ENCODE results near the gene TM9SF3.

Gene TM9SF3

DNA sequence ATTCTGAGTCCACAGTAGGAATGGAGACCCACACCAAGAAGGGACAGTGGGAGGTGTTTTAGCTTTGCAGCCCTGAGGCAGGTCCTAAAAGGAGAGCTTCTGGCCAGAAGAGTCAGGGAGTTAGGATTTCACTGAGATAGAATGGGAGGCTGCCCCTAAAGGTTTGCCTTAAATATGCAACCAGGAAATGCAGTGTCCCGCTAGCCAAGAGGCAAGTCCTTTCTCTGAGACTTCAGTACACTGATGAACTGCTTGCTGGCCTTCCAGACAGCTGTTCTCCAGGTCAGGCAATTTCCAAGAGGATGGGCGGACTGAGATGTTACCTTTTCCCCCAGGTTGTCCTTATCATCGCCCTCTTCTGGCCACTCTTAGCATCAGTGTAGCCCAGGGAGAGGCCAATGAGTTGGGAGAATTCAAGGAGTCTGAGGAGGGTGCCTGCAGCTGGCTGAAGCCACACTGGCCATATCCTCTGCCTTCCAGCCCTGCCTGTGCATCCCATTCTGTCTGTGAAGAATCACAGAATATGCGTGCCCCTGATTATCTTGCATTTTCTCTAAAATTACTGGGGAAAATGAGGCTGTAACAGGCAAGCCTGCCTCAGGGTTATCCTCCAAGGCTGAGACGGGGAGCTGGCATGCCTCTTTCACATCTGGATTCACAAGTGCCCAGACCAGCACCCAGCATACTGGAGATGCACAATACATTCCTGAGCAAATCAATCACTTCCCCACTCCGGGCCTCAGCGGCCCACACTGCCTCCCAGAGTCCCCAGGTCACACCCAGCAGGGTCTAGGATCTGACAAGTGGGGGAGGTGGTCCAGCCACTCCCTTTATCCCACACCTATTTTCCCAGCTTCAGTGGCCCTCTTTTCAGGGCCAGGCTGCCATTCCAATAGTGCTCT, 75.5 kb downstream of the TM9SF3 start:
- DNase-seq: peak in 10 of 51 donors; percentile 8 to 35 (median 17)

DNA sequence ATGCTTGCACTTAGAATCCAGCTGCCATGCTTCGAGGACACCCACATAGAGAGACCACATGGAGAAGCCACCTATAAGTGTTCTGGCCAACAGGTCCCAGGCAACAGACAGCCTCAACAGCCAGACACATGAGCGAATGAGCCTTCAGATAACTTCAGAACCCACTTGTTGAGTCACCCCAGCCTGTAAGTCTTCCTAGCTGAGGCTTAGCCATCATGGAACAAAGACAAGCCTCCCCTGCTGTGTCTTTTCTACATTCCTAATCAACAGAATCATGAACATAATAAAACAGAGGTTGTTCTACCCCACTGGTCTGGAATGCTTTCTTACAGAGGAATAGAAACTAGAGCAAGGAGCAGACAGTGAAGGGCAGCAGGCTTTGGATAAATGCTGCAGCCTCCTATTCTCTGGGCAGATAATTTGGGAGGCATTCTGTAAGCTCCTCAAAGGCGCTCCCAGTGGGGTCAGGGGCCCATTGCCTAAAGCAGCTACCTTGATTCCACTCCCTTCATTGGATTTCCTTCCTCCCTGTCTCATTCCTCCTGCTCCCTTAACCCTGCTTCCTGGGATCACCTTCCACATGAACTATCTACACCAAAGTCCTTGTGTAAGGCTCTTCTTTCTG, 77.7 kb downstream of the TM9SF3 start:
- no peak for DNase-seq

DNA sequence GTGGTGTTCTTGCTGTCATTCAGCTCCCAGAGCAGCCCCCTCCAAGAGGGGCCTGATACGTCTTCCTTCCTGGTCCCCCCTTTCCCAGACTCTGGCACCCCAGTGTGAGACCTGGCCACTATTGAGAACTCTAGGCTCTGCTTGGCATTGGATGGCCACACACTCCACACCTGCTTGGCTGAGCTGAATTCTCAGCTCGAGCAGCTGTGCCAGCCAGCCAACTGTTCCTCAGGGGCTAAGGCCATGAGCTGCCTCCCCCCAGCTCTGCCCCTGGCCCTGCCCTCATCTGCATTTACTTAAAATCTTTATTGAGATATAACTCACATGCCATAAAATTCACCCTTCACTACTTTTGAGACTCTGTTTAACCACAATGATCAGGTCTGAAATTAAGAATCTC, 79.8 kb downstream of the TM9SF3 start:
- no peak for DNase-seq

DNA sequence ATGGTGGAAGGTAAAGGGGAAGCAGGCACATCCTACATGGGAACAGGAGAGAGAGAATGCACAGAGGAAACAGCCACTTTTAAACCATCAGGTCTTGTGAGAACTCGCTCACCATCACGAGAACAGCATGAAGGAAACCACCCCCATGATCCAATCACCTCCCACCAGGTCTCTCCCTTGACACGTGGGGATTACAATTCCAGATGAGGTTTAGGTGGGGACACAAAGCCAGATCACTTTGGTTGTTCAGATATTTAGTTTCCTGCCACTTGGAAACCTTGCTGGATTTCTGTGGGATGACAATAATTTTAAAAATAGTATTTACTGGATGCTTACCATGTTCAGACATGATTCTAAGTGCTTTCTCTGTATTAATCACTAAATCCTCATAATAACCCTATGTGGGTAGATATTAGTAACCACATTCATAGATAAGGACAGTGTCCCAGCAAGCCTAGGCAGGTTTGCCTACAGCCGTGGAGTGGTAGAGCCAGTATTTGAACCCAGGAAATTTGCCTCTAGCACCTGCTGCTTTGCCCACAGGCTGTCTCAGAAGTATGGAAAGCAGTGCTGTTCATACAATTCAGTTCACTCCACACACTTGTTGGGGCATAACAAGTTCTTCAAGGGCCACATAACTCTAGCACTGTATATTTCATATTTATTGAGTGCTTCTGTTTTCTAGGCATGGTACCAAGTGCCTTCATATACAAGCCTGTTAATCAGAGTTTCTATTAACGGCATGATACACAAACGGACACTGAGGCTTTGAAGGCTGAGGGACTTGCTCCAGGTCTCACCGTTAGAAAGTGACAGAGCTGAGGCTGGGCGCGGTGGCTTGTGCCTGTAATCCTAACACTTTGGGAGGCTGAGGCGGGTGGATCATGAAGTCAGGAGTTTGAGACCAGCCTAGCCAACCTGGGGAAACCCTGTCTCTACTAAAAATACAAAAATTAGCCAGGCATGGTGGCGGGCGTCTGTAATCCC, 81.4 kb downstream of the TM9SF3 start:
- no peak for DNase-seq

DNA sequence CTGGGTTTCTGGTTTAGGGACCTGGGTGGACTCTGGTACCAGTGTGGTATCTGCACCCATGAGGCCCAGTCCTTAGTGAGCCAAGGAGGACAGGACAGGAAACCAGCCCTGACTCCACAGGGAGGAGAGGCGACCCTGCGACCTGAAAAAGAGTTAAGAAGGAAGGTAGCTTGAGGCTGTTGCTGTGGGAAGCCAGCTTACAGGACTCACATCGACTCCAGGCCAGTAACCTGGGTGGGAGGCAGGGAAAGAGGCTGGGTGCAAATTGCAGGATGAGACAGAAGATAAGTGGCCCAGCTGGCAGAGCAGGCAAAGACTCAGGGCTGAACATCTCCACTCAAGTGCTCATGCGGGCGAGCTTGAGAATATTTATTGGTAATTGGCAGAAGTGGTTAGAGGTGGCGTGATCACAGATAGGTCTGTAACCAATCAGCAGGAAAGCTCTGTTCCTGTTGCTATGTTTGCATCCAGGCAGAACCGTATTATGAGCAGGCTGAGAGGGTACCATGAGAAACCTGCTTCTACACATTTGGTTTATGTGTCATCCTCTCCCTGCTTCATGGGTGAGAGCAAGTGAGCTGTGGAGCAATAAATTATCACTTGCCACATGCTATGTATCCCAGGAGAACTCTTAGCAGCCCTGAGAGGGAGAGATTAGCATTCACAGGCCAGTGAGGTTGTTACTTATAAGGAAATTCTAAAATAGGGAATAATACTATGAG, 84.1 kb downstream of the TM9SF3 start:
- DNase-seq: peak in 1 of 51 donors; percentile 5

DNA sequence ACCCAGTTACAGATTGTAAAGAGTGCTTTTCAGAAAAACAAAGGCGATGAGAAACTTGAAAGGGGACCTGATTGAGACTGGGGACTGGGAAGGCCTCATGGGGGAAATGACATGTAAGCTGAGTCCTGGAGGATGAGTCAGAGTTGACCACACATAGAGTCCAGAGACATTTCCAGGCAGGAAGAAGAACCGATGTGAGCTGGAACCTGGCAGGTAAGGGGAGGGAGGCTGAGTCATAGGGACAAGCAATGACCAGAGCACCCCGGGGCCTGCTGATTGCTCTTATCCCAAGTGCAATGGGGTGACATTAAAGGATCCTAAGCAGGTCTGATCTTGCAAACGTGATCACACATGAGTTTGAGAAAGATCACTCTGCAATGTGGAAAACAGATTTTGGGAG, 84.8 kb downstream of the TM9SF3 start:
- DNase-seq: no peak

DNA sequence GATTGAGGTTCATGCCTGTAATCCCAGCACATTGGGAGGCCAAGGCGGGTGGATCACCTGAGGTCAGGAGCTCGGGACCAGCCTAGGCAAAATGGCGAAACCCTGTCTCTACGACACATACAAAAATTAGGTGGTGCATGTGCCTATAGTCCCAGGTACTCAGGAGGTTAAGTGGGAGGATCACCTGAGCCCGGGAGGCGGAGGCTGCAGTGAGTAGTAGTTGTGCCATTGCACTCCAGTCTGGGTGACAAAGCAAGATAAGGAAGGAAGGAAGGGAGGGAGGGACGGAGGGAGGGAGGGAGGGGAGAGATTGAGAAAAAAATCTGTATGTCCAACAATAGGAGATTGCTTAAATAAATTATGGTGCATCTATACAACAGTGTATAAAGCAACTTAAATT, 86.3 kb downstream of the TM9SF3 start:
- no peak for DNase-seq

DNA sequence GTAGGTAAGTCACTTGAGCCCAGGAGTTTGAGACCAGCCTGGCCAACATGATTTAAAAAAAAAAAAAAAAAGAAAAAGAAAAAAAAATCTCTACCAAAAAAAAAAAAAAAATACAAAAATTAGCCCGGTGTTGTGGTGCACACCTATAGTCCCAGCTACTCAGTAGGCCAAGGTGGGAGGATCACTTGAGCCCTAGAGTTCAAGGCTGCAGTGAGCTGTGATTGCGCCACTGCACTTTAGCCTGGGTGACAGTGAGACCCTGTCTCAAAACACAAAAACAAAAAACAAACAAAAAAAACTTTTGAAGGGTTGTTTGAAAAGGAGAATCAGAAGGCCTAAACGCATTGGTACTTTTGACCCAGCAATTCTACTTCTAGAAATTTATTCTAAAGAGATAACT, 86.8 kb downstream of the TM9SF3 start:
- DNase-seq: no peak

DNA sequence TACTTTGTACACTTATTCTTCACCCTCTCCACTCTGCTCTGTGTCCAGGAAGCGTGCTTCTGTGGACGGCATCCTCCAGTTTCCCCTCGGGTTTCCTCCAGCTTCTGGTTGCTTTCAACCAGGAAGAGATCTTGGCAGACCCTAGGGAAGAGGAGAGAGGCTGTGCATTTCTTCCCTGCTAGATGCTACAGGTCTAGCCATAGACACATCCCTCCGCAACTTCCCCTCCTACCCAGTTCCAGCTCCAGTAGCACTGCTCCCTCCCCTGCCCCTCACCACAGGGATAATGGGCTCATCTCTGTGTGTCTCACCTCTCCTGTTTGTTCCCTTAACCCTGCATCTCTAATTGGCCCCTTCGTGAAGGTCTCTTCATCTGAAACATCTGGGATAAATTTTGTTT, 89.4 kb downstream of the TM9SF3 start:
- no peak for DNase-seq

DNA sequence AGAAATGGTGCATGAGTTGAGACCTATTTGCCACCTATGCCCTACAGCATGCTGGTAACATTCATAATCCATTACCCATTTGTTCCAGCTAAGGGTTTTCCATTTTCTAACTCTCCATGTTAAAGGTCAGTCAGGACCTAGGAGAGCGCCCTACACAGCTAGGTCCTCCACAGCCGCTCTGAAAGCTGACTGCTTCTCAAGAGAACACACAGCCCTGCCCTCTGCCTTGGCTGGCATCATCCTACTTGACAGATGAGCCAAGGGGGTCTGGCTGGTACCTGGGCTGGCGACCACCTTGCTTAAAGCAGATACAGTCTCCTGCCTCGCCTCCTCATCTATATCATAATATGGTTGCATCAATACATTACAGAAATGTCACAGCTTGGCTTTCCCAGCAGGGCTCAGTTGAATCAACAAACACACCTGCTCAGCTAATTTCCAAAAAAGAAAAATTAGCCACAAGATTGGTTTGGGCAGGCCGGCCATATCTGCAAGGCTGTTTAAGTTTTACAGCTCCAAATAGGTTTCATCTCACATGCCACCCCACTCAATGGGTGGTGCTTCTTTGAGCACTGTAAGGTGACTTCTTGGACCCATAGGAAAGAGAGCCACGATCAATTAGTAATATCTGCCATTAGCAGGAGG, 90.4 kb downstream of the TM9SF3 start:
- DNase-seq: no peak

DNA sequence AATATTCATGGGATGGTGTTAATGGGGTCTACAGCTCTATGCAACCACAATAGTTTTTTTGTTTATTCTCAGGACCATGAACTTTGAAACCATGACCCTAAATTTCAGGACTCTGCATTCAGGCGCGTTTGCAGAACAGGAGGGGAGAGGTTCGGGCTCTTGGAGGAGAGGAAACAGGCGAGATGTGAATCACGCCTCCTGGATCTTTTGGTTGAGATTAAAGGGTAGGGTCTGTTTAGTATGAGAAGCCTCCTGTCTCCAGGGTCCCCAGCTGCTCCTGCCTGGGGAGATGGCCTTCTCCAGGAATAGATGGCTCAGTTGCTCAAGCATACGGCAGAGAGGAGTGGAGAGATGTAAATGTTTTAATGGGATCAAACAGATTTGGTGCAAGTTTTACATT, 91.3 kb downstream of the TM9SF3 start:
- DNase-seq: no peak

DNA sequence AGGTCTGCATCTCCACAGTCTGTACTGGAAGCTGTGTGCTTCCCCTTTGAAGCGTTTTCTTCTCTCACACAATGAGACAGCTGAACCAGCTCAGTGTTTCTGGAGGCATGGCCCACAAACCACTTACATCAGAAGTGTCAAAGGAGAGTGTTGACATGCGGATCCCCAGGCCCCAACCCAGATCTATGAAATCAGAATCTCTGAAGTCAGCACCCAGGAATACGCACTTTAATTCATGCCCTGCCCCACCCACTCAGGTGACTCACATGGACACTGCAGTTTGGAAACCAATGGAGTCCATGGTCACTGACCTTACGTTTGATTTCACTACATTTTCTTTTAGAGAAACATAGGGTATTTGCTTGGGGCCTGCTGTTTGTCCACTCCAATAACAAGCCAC, 92.1 kb downstream of the TM9SF3 start:
- no peak for DNase-seq

DNA sequence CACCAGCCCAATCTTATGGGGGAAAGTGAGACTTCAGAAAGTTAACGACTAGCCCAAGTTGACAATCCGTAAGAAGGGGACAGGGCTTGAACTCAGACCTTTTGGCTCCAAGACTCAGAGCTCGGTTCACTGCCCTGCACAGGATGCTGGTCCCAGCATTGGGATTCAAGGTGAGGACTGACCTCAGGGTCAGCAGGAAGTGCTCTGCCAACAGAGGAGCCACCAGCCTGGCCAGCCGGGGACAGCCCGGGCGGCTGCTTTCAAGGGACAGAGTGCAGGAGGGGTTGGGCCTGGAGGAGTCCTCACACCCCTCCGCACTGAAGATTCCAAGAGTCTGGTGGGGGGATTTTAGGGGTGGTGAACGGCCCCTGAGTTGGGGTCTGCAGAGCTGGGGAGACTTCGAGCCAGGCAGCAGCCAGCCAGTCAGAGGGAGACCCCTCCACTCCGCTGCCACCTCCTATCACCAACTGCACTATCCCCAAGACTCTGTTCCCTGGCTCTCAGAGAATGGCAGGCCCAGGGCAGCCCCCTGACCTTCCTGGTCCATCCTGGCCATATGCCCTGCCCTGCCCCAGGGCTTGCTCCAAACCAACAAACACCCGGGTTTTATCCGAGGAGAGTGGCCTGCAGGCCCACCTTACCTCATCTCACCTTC, 92.8 kb downstream of the TM9SF3 start:
- no peak for DNase-seq

DNA sequence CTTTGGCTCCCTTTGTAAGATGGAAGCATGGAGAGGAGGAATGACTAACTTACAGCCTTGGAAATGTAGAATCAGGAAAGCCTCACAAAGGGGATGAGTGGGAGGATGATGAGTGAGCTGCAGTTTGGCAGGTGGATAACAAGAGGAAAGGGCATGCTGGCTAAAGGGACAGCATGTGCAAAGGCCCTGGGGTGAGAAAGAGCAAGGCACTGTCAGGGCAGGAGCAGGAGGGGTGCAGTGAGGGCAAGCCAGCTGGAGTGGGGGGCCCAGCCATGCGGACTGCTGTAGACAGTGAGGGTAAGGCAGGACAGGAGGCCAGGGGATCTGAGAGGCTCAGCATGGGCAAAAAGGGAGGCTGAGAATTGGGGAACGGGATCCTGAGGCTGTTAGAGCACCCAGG, 93.6 kb downstream of the TM9SF3 start:
- no peak for DNase-seq

DNA sequence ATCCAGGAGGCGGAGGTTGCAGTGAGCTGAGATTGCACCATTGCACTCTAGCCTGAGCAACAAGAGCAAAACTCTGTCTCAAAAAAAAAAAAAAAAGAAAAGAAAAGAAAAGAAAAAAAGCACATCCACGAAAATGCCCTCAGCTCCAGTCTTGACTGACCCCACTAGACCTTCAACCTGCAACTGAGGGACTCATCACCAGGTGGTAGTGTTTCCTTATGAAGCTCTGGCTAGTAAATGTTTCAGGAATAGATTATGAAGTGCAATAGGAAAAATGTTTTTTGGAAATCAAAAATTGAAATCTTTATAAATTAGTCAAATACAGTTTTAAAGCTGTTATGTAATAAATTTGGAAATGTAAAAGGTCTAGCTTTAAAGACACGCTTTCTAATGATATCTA, 95.5 kb downstream of the TM9SF3 start:
- DNase-seq: no peak

DNA sequence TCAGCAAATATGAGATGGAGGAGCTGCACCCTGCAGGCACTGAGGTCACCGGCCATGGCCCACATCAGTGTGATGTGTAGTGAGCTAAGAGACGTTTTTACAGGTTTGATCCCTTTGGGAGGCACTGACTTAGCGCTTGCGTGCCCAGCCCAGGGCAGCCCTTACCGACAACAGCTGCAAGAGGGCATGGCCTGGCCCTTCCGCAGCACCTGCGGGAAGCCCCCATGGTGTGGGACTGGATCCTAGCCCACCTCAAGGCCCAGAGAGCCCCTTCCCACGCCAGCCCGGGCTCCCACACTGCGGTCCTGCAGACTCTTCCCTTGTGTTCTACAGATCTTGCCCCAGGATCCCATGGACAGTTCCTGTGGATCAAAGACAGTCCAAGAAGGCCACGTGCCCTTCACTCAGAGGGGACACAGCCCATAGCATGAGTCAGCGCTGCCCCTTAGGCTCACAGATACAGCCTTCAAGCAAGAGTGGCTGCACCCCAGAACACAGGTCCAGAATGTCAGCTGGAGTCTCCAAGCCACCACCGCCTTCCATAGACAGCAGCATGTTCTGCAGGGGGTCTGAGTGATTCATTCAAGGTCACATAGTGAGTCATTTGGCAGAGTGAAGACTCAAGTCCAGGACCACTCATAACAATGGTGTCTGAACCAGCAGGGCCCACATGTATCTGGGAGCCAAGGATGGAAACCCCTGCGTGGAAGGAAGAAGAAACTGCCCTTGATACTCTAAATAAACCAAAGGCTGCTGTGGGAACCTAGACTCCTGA, 98.5 kb downstream of the TM9SF3 start:
- no peak for DNase-seq

DNA sequence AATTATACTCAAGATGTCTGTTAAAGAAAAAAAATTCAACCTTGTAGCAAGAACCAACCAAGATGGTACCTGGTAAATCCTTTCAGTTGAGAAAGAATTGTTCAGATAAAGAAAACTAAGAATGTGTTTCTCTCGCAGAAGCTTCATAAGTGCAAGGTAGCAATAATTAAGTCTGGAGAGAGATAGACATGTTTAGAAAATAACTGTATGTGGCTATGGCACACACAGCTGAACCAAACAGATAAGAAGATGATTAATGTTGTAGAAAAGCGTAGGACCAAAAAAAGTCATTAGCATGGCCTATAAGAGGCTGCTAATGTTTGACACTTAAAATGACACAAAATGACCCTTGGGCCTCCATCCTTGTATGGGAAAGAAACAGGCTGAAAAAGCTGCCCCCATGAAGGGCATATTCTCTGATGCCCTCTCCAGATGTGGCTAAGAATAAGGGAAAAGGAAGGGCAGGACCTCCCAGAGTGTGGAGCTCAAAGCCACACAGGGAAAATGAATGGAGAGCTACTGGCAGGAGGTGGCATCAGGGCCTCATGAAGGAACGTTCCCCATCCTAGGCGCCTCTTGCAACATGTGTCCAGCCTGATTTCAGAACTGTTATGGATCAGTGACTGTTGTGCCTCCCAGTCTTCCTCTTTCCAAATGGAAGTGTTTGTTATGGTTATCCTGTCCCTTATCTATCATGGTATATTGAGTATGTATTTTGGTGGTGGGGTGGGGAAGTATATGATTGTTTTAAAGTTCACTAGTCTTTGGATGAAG, 103.8 kb downstream of the TM9SF3 start:
- DNase-seq: no peak

DNA sequence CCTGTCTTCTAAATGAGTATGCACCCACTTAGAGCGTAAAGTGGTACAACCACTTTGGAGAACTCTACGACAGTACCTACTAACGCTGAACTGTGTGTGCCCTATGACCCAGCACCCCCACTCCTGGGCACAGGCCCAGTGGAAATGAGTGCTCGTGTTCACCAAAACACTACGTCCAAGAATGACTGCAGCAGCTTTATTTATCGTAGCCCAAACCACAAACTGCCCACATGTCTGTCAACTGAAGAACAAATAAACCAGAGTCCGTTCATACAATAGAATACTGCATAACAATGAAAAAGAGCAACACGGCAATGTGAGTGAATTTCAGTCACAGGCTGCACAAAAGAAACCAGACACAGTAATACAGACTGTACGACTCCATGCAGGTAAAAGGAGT, 108.5 kb downstream of the TM9SF3 start:
- DNase-seq: no peak

DNA sequence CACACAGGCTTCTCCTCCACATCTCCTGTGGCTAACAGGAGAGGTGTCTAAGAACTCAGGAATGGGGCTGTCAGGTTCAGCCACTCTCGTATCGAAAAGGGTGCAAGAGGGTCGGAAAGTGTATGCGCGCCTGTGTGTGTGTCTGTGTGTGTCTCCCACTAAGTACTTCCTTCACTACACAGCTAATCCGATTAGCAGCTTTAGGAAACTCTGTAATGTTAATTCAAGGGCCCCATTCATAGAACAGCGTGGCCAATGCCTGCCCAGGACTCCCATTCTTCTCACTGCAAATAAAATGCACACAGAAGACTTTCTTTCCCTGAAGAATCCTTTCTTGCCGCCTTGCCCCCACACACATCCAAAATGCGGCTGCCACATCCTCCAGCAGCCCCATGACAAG, 112.9 kb downstream of the TM9SF3 start:
- no peak for DNase-seq
